WTC11 (cell line): ENCODE data around the gene ENTREP3. TPM values are rescaled to one million over a fixed set of nuclear protein-coding genes. Genes with fewer than 3 reads are reported as not detected.

Experiments used
- ATAC-seq: fragments of 200-7000 bp; cut with Tn5 transposase; 2 replicates; pipeline ENCODE4 v1.10.0; 2021; ENCODE audit warnings: mild to moderate bottlenecking, moderate library complexity
- CTCF ChIA-PET: fragments of 300-600 bp; sonication (Branson Sonifier 250); formaldehyde crosslinking; loops from one replicate; lab custom pipeline; 2021; ENCODE audit warnings: antibody characterized with exemption; lab: Charles Lee
- POLR2A ChIA-PET: fragments of 350-600 bp; sonication (Branson Sonifier 250); formaldehyde crosslinking; loops from one replicate; lab custom pipeline; 2021; ENCODE audit warnings: antibody characterized with exemption; lab: Charles Lee
- DNase-seq: peaks from one replicate; pipeline ENCODE4 v3.0.0; 2021; ENCODE audit warnings: low spot score
- H3K27ac Mint-ChIP-seq: 2 replicates; pipeline ENCODE4 v1.8.0; 2021; ENCODE audit warnings: mixed read lengths
- H3K27me3 Mint-ChIP-seq: 2 replicates; pipeline ENCODE4 v1.8.0; 2021; ENCODE audit warnings: low read depth, mild to moderate bottlenecking, moderate library complexity, mixed read lengths
- H3K36me3 Mint-ChIP-seq: 2 replicates; pipeline ENCODE4 v1.8.0; 2021; ENCODE audit warnings: mixed read lengths
- H3K4me1 Mint-ChIP-seq: 2 replicates; pipeline ENCODE4 v1.8.0; 2022; ENCODE audit warnings: mixed read lengths
- H3K4me3 Mint-ChIP-seq: 2 replicates; pipeline ENCODE4 v1.8.0; 2021; ENCODE audit warnings: mild to moderate bottlenecking, moderate library complexity, mixed read lengths
- H3K9me3 Mint-ChIP-seq: 2 replicates; pipeline ENCODE4 v1.8.0; 2021; ENCODE audit warnings: mixed read lengths
- CBFB ChIP-seq: sonication (generic); formaldehyde crosslinking; IDR thresholded peaks from 2 replicates; pipeline ENCODE4 v1.8.1; 2022; ENCODE audit warnings: mild to moderate bottlenecking, low read depth, missing genetic modification reagents
- CREM ChIP-seq: sonication (generic); formaldehyde crosslinking; IDR thresholded peaks from 2 replicates; pipeline ENCODE4 v1.8.1; 2022; ENCODE audit warnings: mild to moderate bottlenecking, missing genetic modification reagents, moderate library complexity
- ETV6 ChIP-seq: sonication (generic); formaldehyde crosslinking; IDR thresholded peaks from 2 replicates; pipeline ENCODE4 v1.8.1; 2022; ENCODE audit warnings: mild to moderate bottlenecking, missing genetic modification reagents
- GABPB1 ChIP-seq: sonication (generic); formaldehyde crosslinking; IDR thresholded peaks from 2 replicates; pipeline ENCODE4 v1.8.1; 2023; ENCODE audit warnings: mild to moderate bottlenecking, missing genetic modification reagents
- JAZF1 ChIP-seq: fragments of 250-450 bp; sonication (Bioruptor Pico); IDR thresholded peaks from 2 replicates; pipeline ENCODE4 v1.9.0; 2021; ENCODE audit warnings: moderate library complexity, mild to moderate bottlenecking, inconsistent platforms
- ZNF416 ChIP-seq: fragments of 250-450 bp; sonication (Bioruptor Pico); IDR thresholded peaks from 2 replicates; pipeline ENCODE4 v1.9.0; 2021; ENCODE audit warnings: mild to moderate bottlenecking, inconsistent platforms
- ZNF671 ChIP-seq: fragments of 250-450 bp; sonication (Bioruptor Pico); IDR thresholded peaks from 2 replicates; pipeline ENCODE4 v1.8.0; 2021; ENCODE audit warnings: mild to moderate bottlenecking
- total RNA-seq: library from RNA; stranded (reverse); gene quantifications from 3 replicates; pipeline ENCODE4 v1.2.3, GENCODE V29; 2021
- TF ChIP-seq, protein P1 (sequence below): sonication (generic); formaldehyde crosslinking; IDR thresholded peaks from 2 replicates; pipeline ENCODE4 v1.8.0; 2023; ENCODE audit warnings: mild to moderate bottlenecking, missing genetic modification reagents
- TF ChIP-seq, protein P2 (sequence below): sonication (generic); formaldehyde crosslinking; IDR thresholded peaks from 2 replicates; pipeline ENCODE4 v1.8.1; 2023; ENCODE audit warnings: mild to moderate bottlenecking, missing genetic modification reagents
- TF ChIP-seq, protein P3 (sequence below): sonication (generic); formaldehyde crosslinking; IDR thresholded peaks from 2 replicates; pipeline ENCODE4 v1.8.0; 2023; ENCODE audit warnings: missing genetic modification reagents, mild to moderate bottlenecking, borderline replicate concordance

Gene ENTREP3
- total RNA-seq, 1 experiment from 2014 or later = 67.8 TPM

DNA sequence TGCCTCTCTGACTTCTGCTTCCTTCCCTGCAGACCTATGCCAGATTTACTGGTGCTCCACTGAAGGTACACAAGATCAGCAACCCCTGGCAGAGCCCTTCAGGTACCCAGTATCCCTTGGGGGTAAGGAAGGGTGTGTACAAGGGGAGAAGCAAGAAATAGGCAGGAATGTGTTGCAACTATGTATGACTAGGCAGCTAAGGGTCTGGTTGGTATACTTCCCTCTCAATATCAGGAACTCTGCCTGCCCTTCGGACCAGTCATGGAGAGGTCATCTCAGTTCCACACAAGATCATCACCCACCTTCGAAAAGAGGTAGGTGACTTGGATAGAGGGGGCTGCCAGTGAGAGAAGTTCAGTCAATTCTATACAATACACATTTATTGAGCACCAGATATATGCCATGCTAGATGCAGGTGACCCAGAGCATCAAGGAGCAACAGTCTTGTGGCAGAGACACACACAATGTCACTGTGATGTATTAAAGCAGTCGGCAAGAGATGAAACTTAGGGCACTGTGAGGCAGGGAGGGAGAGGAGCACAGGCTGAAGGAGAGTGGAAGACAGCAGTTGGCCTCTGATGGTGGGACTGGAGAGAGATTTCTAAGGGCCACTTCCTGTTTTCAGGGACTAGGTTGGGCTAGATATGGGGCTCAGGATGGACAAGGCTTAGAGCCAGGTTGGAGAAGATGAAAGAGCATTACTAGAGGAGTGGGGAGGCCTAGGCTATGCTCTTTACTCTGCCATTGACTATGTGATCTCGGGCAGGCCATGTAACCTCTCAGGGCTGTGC, 44.8 kb downstream of the ENTREP3 start:
- Mint-ChIP-seq H3K4me1 (peaks cover 19% of the 10 kb centered on the region), H3K36me3 (peaks cover 9% of the 10 kb centered on the region), H3K4me3 (peak overlapping the region; percentile 88), H3K9me3 (no peaks in the 10 kb centered on the region)
- no peak for ATAC-seq
- no peak for TF ChIP-seq JAZF1 (CRISPR knock-in tag)
- no peak for TF ChIP-seq CREM (CRISPR knock-in tag)
- TF ChIP-seq, protein P1, sequence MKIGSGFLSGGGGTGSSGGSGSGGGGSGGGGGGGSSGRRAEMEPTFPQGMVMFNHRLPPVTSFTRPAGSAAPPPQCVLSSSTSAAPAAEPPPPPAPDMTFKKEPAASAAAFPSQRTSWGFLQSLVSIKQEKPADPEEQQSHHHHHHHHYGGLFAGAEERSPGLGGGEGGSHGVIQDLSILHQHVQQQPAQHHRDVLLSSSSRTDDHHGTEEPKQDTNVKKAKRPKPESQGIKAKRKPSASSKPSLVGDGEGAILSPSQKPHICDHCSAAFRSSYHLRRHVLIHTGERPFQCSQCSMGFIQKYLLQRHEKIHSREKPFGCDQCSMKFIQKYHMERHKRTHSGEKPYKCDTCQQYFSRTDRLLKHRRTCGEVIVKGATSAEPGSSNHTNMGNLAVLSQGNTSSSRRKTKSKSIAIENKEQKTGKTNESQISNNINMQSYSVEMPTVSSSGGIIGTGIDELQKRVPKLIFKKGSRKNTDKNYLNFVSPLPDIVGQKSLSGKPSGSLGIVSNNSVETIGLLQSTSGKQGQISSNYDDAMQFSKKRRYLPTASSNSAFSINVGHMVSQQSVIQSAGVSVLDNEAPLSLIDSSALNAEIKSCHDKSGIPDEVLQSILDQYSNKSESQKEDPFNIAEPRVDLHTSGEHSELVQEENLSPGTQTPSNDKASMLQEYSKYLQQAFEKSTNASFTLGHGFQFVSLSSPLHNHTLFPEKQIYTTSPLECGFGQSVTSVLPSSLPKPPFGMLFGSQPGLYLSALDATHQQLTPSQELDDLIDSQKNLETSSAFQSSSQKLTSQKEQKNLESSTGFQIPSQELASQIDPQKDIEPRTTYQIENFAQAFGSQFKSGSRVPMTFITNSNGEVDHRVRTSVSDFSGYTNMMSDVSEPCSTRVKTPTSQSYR (CRISPR knock-in tag) = no peak
- TF ChIP-seq, protein P2, sequence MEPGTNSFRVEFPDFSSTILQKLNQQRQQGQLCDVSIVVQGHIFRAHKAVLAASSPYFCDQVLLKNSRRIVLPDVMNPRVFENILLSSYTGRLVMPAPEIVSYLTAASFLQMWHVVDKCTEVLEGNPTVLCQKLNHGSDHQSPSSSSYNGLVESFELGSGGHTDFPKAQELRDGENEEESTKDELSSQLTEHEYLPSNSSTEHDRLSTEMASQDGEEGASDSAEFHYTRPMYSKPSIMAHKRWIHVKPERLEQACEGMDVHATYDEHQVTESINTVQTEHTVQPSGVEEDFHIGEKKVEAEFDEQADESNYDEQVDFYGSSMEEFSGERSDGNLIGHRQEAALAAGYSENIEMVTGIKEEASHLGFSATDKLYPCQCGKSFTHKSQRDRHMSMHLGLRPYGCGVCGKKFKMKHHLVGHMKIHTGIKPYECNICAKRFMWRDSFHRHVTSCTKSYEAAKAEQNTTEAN (CRISPR knock-in tag) = no peak
- TF ChIP-seq, all 79 proteins: peak for 0
- POLR2A ChIA-PET = no interaction called here
- Mint-ChIP-seq H3K27me3 (peaks cover 7% of the 10 kb centered on the region; the same call in 1 of the 2 replicates), H3K27ac (no peak overlapping the region)
- no peak for DNase-seq
- CTCF ChIA-PET = interaction anchor here (0.6 kb wide), 1 partner anchor 157 kb away, joined by 7 read pairs; no protein-coding TSS in a partner anchor

DNA sequence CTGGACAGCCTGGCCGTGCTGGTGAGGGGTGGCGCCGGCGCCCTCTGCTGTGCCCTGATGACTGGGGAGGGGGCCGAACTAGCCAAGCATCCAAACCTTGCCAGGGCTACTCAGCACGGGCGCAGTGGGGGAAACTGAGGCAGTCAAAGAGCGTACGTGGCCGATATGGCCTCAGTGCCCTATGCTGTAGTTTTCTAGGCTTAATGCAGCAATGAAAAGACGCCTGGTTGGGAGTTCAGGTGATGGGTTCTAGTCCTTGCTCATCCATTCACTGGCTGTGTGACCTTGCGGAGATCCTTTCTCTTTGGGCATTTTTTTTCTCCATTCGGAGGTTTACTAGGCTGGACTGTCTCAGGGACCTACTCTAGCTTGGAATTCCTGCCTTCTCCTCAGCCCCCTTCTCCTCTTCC, 46.0 kb downstream of the ENTREP3 start:
- CTCF ChIA-PET = interaction anchor here (0.6 to 4.8 kb wide), 11 partner anchors 15 to 124 kb away, joined by 3 to 51 read pairs (median 5); partner anchors contain the start of genes CLK2, KRTCAP2 and TRIM46
- H3K27ac Mint-ChIP-seq = peak overlapping the region; percentile 52
- POLR2A ChIA-PET = interaction anchor here (0.5 to 3.7 kb wide), 5 partner anchors 13 to 36 kb away, joined by 3 to 35 read pairs (median 3); partner anchors contain the start of gene KRTCAP2
- DNase-seq (no peak), ATAC-seq (no peak)
- H3K9me3 Mint-ChIP-seq = no peaks in the 10 kb centered on the region
- TF ChIP-seq ZNF416 (no peak), ETV6 (CRISPR knock-in tag) (0 out of 2 replicates have a peak, but pooled peaks have one; percentile 21), GABPB1 (0 out of 2 replicates have a peak, but pooled peaks have one; percentile 5), ZNF671 (CRISPR knock-in tag) (peak; percentile 26; the same call in 1 of the 2 replicates), CBFB (CRISPR knock-in tag) (no peak)
- TF ChIP-seq, protein P3, sequence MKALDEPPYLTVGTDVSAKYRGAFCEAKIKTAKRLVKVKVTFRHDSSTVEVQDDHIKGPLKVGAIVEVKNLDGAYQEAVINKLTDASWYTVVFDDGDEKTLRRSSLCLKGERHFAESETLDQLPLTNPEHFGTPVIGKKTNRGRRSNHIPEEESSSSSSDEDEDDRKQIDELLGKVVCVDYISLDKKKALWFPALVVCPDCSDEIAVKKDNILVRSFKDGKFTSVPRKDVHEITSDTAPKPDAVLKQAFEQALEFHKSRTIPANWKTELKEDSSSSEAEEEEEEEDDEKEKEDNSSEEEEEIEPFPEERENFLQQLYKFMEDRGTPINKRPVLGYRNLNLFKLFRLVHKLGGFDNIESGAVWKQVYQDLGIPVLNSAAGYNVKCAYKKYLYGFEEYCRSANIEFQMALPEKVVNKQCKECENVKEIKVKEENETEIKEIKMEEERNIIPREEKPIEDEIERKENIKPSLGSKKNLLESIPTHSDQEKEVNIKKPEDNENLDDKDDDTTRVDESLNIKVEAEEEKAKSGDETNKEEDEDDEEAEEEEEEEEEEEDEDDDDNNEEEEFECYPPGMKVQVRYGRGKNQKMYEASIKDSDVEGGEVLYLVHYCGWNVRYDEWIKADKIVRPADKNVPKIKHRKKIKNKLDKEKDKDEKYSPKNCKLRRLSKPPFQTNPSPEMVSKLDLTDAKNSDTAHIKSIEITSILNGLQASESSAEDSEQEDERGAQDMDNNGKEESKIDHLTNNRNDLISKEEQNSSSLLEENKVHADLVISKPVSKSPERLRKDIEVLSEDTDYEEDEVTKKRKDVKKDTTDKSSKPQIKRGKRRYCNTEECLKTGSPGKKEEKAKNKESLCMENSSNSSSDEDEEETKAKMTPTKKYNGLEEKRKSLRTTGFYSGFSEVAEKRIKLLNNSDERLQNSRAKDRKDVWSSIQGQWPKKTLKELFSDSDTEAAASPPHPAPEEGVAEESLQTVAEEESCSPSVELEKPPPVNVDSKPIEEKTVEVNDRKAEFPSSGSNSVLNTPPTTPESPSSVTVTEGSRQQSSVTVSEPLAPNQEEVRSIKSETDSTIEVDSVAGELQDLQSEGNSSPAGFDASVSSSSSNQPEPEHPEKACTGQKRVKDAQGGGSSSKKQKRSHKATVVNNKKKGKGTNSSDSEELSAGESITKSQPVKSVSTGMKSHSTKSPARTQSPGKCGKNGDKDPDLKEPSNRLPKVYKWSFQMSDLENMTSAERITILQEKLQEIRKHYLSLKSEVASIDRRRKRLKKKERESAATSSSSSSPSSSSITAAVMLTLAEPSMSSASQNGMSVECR = peak; percentile 8; the same call in 1 of the 2 replicates
- peak overlapping the region; percentile 88 for H3K4me3 Mint-ChIP-seq
- peaks cover 7% of the 10 kb centered on the region for H3K36me3 Mint-ChIP-seq
- peaks cover 7% of the 10 kb centered on the region; the same call in 1 of the 2 replicates for H3K27me3 Mint-ChIP-seq
- peaks cover 19% of the 10 kb centered on the region for H3K4me1 Mint-ChIP-seq
